H7 (cell line): ENCODE measurements around the gene TADA3. TPM values are rescaled to one million over a fixed set of nuclear protein-coding genes. Genes with fewer than 3 reads are reported as not detected.

Experiments used
- DNase-seq: peaks from one replicate; pipeline ENCODE4 v3.0.0; 2012
- H3K27me3 ChIP-seq: 2 replicates; pipeline ENCODE4 v1.6.0; 2011; ENCODE audit warnings: mild to moderate bottlenecking, low read length; ENCODE audit not compliant: control insufficient read depth, insufficient read depth
- H3K36me3 ChIP-seq: replicated peaks from 2 replicates; pipeline ENCODE4 v1.5.1; 2011; ENCODE audit warnings: low read length; ENCODE audit not compliant: control insufficient read depth, insufficient read depth
- H3K4me3 ChIP-seq: 2 replicates; pipeline ENCODE4 v1.5.1; 2011; ENCODE audit warnings: low read depth, mild to moderate bottlenecking, control low read depth, low read length, moderate library complexity; ENCODE audit not compliant: insufficient read depth
- total RNA-seq: library from RNA; depleted of rRNA; stranded (reverse); fragments of >200 nt; shearing (Covaris generic); gene quantifications from 2 replicates; pipeline ENCODE4 v1.2.3, GENCODE V29; 2014

The TADA3 gene
- total RNA-seq, 1 experiment from 2014 or later: 79.6 TPM

GRCh38 chr3:9803494-9803893, 11.2 kb upstream of the TADA3 start:
- peaks cover 39% of the 10 kb centered on the region for H3K36me3 ChIP-seq
- no peak for DNase-seq

GRCh38 chr3:9800529-9800928, 8.3 kb upstream of the TADA3 start:
- no peak for DNase-seq
- Histone ChIP-seq H3K27me3 (no peaks in the 10 kb centered on the region), H3K36me3 (peaks cover 41% of the 10 kb centered on the region), H3K4me3 (no peak overlapping the region)

More at GRCh38 chr3:9803494-9803893, 11.2 kb upstream of the TADA3 start:
- Histone ChIP-seq H3K4me3 (no peak overlapping the region), H3K27me3 (no peaks in the 10 kb centered on the region)

GRCh38 chr3:9797196-9797945, 5.1 kb upstream of the TADA3 start:
- no peaks in the 10 kb centered on the region for H3K27me3 ChIP-seq
- no peak overlapping the region for H3K4me3 ChIP-seq
- no peak for DNase-seq
- peaks cover 26% of the 10 kb centered on the region for H3K36me3 ChIP-seq

- Histone ChIP-seq H3K27me3 (no peaks in the 10 kb centered on the region), H3K36me3 (peaks cover 19% of the 10 kb centered on the region), H3K4me3 (no peak overlapping the region)
- DNase-seq: no peak
Observed at GRCh38 chr3:9795207-9795606, 2.9 kb upstream of the TADA3 start.

- Histone ChIP-seq H3K27me3 (no peaks in the 10 kb centered on the region), H3K36me3 (peaks cover 15% of the 10 kb centered on the region), H3K4me3 (no peak overlapping the region)
- no peak for DNase-seq
Observed at GRCh38 chr3:9794400-9794799, 2.1 kb upstream of the TADA3 start.

GRCh38 chr3:9793161-9793781, 998 bp upstream of the TADA3 start:
- DNase-seq: no peak
- H3K36me3 ChIP-seq: peaks cover 13% of the 10 kb centered on the region

GRCh38 chr3:9791790-9792404, 376 bp downstream of the TADA3 start:
- DNase-seq: no peak
- Histone ChIP-seq H3K4me3 (peak overlapping the region; percentile 80), H3K27me3 (no peaks in the 10 kb centered on the region), H3K36me3 (peaks cover 12% of the 10 kb centered on the region)

More at GRCh38 chr3:9793161-9793781, 998 bp upstream of the TADA3 start:
- peak overlapping the region; percentile 80 for H3K4me3 ChIP-seq
- H3K27me3 ChIP-seq: no peaks in the 10 kb centered on the region

- no peak overlapping the region for H3K4me3 ChIP-seq
- DNase-seq: no peak
- no peaks in the 10 kb centered on the region for H3K27me3 ChIP-seq
- H3K36me3 ChIP-seq: peaks cover 13% of the 10 kb centered on the region
Observed at GRCh38 chr3:9791127-9791526, 1.1 kb downstream of the TADA3 start.

GRCh38 chr3:9787714-9788113, 4.6 kb downstream of the TADA3 start:
- peaks cover 29% of the 10 kb centered on the region for H3K36me3 ChIP-seq
- no peak overlapping the region for H3K4me3 ChIP-seq
- H3K27me3 ChIP-seq: no peaks in the 10 kb centered on the region
- DNase-seq: no peak

GRCh38 chr3:9786825-9787669, 5.2 kb downstream of the TADA3 start:
- Histone ChIP-seq H3K4me3 (no peak overlapping the region), H3K36me3 (peaks cover 29% of the 10 kb centered on the region), H3K27me3 (no peaks in the 10 kb centered on the region)
- DNase-seq: peak; percentile 71

- H3K36me3 ChIP-seq: peaks cover 34% of the 10 kb centered on the region
- DNase-seq: no peak
Observed at GRCh38 chr3:9786209-9786739, 6.0 kb downstream of the TADA3 start.

GRCh38 chr3:9785602-9786001, 6.7 kb downstream of the TADA3 start:
- peaks cover 34% of the 10 kb centered on the region for H3K36me3 ChIP-seq
- no peak overlapping the region for H3K4me3 ChIP-seq
- no peak for DNase-seq
- H3K27me3 ChIP-seq: no peaks in the 10 kb centered on the region

More at GRCh38 chr3:9786209-9786739, 6.0 kb downstream of the TADA3 start:
- H3K27me3 ChIP-seq: no peaks in the 10 kb centered on the region
- no peak overlapping the region for H3K4me3 ChIP-seq

GRCh38 chr3:9784965-9785364, 7.3 kb downstream of the TADA3 start:
- Histone ChIP-seq H3K4me3 (no peak overlapping the region), H3K27me3 (no peaks in the 10 kb centered on the region), H3K36me3 (peaks cover 32% of the 10 kb centered on the region)
- DNase-seq: no peak

GRCh38 chr3:9783954-9784353, 8.3 kb downstream of the TADA3 start:
- H3K4me3 ChIP-seq: no peak overlapping the region
- no peak for DNase-seq
- H3K36me3 ChIP-seq: peaks cover 26% of the 10 kb centered on the region
- H3K27me3 ChIP-seq: no peaks in the 10 kb centered on the region
